Retinal pigment epithelial cell (primary cell): ENCODE measurements around the gene MYL10.

Experiments
- DNase-seq: peaks from one replicate; pipeline ENCODE4 v3.0.0-alpha.2; 2010; ENCODE audit warnings: low read depth
- H3K4me3 ChIP-seq: 2 replicates; pipeline ENCODE4 v1.5.1; 2011; ENCODE audit warnings: mild to moderate bottlenecking, low read length, control low read depth, moderate library complexity
- CTCF ChIP-seq: conservative IDR thresholded peaks from 2 replicates; pipeline ENCODE4 v1.5.1; 2011; ENCODE audit warnings: low read depth, low read length, control low read depth, inconsistent platforms

MYL10 gene

GRCh38 chr7:101635484-101635883, 6.4 kb upstream of the MYL10 start:
- no peak overlapping the region for H3K4me3 ChIP-seq
- DNase-seq = no peak
- no peak for TF ChIP-seq CTCF

- no peak for TF ChIP-seq CTCF
- H3K4me3 ChIP-seq = no peak overlapping the region
- DNase-seq = no peak
These were observed 5.2 kb upstream of the MYL10 start for GRCh38 chr7:101634196-101634717.

- no peak for DNase-seq
- TF ChIP-seq CTCF = no peak
- H3K4me3 ChIP-seq = no peak overlapping the region
These were observed 4.4 kb upstream of the MYL10 start for GRCh38 chr7:101633511-101633910.

- no peak for DNase-seq
- TF ChIP-seq CTCF = no peak
- no peak overlapping the region for H3K4me3 ChIP-seq
These were observed 3.5 kb upstream of the MYL10 start for GRCh38 chr7:101632641-101633040.

GRCh38 chr7:101631224-101631714, 2.2 kb upstream of the MYL10 start:
- TF ChIP-seq CTCF = no peak
- no peak for DNase-seq
- no peak overlapping the region for H3K4me3 ChIP-seq

GRCh38 chr7:101630591-101630990, 1.5 kb upstream of the MYL10 start:
- TF ChIP-seq CTCF = no peak
- DNase-seq = no peak
- H3K4me3 ChIP-seq = no peak overlapping the region

GRCh38 chr7:101628522-101628921, 574 bp downstream of the MYL10 start:
- TF ChIP-seq CTCF = no peak
- DNase-seq = no peak
- no peak overlapping the region for H3K4me3 ChIP-seq
